Uterus (tissue), 2 donors: Measurements from ENCODE around the gene PNKD.

Experiments used
- CTCF ChIP-seq, 4 experiments: fragments of 200-600 bp in 2 of 4; fragments of 450-650 bp in 2 of 4; sonication (generic) in 2 of 4; IDR thresholded peaks; one replicate each; pipeline ENCODE4 v1.5.1; 2016 to 2019; ENCODE audit warnings: antibody characterized with exemption in 4 of 4, mild to moderate bottlenecking in 2 of 4, moderate library complexity in 1 of 4
- POLR2A ChIP-seq, 2 donors: fragments of 450-650 bp; IDR thresholded peaks; one replicate each; pipeline ENCODE4 v1.6.1; 2016; ENCODE audit warnings: antibody characterized with exemption in 2 of 2, mild to moderate bottlenecking in 1 of 2, moderate library complexity in 1 of 2

GRCh38 chr2:218278531-218279360 is 8.4 kb downstream of the PNKD start:
- TF ChIP-seq POLR2A (IDR thresholded peaks at IDR 0.05) = no peak
- TF ChIP-seq CTCF (IDR thresholded peaks at IDR 0.05) = no peak
